M059J (cell line): ENCODE measurements around the gene CCDC187. TPM values are rescaled to one million over a fixed set of nuclear protein-coding genes. Genes with fewer than 3 reads are reported as not detected.
A peak's percentile ranks its signal among the peaks of the same experiment; 100 is the strongest.
"Not testable (repeated sequence)": the region's sequence is repeated elsewhere in the genome, so short reads cannot be mapped to it uniquely, and the experiment has no call there.

Source experiments
- DNase-seq: peaks from one replicate; pipeline ENCODE4 v3.0.0-alpha.2; 2012; ENCODE audit warnings: low read depth
- total RNA-seq: library from RNA; depleted of rRNA; stranded (reverse); fragments of >200 nt; shearing (Covaris generic); gene quantifications from 2 replicates; pipeline ENCODE4 v1.2.3, GENCODE V29; 2014

The CCDC187 gene
- total RNA-seq, 1 experiment from 2014 or later = not detected

DNA sequence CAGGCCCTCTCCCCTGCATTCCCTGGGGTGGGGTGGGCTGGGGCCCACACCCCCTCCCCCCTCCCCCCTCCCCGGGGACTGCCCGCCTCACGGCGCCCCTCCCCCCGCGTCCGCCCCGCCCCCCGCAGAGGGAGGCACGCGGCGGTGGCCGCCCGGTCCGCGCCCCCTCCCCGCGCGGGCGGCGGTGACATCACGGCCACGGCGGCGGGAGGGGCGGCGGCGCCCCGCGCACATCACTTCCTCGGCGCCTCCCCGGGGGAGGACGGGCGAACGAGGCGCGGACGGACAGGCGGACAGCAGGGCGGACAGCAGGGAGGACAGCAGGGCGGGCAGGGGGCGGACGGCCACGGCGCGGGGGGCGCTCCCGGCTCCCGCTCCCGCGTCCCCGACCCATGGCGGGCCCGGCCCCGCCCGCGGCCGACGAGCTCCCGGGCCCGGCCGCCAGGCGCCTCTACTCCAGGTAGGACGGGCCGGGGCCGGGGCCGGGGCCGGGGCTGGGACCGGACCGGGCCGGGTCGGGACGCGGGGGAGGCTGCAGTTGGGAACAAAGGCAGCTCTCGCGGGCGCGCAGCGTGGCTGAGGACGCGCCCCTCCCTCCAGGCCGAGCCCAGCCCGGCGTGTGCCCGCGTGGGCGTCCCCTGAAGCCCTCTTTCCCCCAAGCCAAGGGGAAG lies 23.5 kb upstream of the CCDC187 start, which contains the start of gene GPSM1:
GPSM1 (plus strand) TSS at position 236 of the 671 bp plus-strand sequence; CDS start at position 393, 157 bp downstream.
- DNase-seq = peak; percentile 38

GRCh38 chr9:136326761-136327303 lies 22.9 kb upstream of the CCDC187 start:
- no peak for DNase-seq

GRCh38 chr9:136326061-136326760 lies 22.3 kb upstream of the CCDC187 start:
- no peak for DNase-seq

- no peak for DNase-seq
These were observed 21.5 kb upstream of the CCDC187 start for GRCh38 chr9:136325358-136325757.

- DNase-seq = no peak
These were observed 20.8 kb upstream of the CCDC187 start for GRCh38 chr9:136324501-136325300.

- DNase-seq = no peak
These were observed 19.5 kb upstream of the CCDC187 start for GRCh38 chr9:136323371-136323789.

DNA sequence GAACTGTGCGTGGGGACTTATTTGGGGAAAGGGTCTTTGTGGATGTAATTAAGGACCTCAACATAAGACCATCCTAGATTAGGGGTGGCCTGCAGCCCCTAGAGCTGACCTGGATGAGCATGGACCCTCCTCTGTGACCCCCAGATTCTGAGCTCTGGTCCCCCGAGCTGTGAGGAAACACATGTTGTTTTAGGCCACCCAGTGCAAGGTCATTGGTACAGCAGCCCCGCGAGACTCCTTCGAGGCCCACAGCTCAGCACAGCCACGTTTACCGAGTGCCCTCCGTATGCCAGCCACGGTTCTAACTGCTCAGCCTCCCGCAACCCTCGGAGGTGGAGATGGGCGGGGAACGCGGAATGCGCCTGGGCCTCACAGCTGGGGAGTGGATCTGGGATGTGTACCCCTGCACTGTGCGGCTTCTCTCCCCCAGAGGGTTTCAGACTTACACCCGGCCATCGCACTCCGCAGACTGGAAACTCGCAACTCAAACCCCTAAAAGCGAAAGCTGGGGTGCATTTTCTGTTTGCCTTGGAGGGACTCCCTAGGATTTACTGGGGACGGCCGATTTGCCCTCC lies 18.9 kb upstream of the CCDC187 start:
- DNase-seq = no peak

DNA sequence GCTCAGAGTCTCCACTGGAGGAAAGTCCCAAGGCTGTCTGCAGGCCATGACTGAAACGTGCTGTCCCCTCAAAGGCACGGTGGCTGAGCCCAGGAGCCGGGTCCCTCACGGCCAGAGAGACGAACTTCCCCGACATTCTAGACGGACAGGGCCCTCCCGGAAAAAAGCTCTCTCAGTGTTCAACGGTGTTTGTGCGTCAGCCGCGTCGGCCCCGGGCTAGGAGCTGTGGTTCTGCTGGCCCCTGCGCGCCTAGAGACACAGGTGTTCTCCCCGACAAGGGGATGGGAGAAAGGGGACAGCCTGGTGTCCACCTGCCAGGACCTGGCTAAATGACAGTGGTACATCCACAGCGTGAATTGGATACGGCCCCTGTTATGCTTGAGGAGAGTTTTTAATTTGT lies 17.7 kb upstream of the CCDC187 start:
- DNase-seq = no peak

DNA sequence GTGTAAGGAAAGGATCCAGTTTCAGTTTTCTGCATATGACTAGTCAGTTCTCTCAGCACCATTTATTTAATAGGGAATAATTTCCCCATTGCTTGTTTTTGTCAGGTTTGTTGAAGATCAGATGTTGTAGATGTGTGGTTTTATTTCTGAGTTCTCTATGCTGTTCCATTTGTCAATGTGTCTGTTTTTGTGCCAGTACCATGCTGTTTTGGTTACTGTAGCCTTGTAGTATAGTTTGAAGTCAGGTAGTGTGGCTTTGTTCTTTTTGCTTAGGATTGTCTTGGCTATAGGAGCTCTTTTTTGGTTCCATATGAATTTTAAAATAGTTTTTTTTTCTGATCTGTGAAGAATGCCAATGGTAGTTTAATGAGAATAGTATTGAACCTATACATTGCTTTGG lies 17.1 kb upstream of the CCDC187 start:
- DNase-seq = not testable (repeated sequence)

DNA sequence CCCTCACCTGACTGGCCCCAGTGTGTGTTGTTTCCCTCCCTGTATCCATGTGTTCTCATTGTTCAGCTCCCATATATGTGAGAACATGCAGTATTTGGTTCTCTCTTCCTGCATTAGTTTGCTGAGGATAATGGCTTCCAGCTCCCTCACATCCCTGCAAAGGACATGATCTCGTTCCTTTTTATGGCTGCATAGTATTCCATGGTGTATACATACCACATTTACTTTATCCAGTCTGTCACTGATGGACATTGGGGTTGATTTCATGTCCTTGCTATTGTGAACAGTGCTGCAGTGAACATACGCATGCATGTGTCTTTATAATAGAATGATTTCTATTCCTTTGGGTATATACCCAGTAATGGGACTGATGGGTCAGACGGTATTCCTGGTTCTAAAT lies 16.1 kb upstream of the CCDC187 start:
- DNase-seq = not testable (repeated sequence)

DNA sequence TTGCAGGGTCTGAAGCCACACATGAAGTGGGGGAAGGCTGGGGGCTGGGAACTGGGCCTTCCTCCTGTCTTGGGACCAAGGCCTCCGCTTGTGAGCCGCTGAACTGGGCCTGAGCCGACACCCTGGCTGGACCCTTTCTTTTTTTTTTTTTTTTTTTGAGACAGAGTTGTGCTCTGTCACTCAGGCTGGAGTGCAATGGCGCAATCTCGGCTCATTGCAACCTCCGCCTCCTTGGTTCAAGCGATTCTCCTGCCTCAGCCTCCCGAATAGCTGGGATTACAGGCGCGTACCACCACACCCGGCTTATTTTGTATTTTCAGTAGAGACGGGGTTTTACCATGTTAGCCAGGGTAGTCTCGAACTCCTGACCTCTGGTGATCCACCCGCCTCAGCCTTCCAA lies 15.3 kb upstream of the CCDC187 start:
- not testable (repeated sequence) for DNase-seq

DNA sequence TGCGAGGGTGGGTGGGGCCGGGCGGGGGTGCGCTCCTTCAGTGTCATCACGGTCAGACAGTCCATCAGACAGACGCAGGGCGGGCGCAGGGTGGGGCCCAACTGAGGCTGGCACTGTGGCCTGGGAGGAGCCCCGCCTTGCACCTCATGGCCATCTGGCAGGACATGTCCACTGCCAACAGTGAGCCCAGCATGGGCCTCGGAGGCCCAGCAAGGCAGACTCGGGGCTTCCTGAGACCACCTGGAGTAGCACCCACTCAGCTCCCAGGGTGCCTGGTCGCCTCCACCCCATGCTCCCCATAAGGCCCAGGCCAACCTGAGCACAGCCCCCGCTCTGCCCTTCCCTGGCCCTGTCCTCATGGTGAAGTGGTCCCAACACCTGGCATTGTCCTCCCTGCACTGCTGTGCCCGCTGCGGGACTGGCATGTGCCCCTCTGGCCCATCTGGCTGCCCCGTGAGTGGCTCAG lies 14.9 kb upstream of the CCDC187 start:
- DNase-seq = no peak

DNA sequence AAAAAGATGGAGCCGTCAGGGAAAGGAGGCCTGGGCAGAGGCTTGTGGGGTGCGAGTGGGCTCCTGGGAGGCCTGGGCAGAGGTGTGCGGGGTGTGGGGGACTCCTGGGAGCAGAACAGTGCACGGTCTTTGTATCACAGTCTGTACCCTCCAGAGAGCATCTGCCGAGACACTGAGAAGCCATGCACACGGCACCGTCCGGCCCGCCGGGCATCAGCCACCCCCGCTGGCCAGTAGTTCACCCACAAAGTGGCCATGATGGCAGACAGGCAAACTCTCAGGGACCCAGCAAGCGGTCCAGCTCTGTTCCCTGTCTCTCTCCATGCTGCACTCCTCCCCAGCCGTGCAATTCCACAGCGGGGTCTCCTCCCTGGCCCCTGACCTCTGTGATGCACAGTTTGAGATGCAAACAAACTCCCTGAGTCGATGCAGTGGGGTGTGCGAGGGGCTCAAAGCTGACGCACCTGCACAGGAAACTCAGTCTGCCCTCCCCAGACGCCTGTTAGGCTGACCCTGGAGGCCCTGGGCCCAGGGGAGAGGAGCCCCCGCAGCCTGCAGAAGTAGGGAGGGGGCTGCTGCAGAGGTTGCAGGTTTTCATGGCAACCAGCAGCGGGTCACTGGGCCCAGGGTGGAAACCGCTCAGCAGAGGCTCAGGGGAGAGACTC lies 14.3 kb upstream of the CCDC187 start:
- DNase-seq = no peak

DNA sequence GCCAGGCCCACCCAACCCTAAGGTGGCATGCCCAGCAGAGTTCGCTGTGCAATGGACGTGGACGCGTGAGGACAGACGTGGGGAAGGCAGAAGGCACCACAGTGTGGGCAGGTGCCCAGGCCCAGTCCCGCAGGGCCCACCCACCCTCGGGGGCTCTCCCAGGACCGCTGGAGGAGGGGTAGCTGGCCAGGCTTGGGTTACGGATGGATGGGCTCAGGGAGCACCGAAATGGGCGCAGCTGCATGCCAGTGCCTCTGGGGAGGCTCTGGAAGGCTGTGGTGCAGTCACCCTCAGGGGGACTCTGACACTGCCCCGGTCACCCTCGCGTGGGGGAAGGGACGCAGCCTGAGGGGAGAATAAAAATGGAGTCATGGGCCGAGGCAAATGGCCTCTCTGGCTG lies 13.8 kb upstream of the CCDC187 start:
- DNase-seq = no peak

- no peak for DNase-seq
These were observed 13.2 kb upstream of the CCDC187 start for GRCh38 chr9:136316896-136317676.

DNA sequence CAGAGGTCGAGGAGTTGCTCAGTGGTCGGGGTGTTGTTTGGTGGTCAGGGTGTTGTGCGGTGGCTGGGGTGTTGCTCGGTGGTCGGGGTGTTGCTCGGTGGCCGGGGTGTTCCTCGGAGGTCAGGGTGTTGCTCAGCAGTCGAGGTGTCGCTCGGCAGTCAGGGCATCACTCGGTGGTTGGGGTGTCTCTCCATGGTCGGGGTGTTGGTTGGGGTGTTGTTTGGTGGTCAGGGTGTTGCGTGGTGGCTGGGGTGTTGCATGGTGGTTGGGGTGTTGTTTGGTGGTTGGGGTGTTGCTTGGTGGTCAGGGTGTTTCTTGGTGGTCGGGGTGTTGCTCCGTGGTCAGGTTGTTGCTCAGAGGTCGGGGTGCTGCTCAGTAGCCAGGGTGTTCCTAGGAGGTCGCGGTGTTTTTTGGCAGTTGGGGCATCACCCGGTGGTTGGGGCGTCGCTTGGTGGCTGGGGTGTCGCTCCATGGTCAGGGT lies 12.4 kb upstream of the CCDC187 start:
- no peak for DNase-seq

- no peak for DNase-seq
These were observed 11.1 kb upstream of the CCDC187 start for GRCh38 chr9:136314944-136315343.

GRCh38 chr9:136314056-136314416 lies 10.1 kb upstream of the CCDC187 start:
- DNase-seq = no peak

DNA sequence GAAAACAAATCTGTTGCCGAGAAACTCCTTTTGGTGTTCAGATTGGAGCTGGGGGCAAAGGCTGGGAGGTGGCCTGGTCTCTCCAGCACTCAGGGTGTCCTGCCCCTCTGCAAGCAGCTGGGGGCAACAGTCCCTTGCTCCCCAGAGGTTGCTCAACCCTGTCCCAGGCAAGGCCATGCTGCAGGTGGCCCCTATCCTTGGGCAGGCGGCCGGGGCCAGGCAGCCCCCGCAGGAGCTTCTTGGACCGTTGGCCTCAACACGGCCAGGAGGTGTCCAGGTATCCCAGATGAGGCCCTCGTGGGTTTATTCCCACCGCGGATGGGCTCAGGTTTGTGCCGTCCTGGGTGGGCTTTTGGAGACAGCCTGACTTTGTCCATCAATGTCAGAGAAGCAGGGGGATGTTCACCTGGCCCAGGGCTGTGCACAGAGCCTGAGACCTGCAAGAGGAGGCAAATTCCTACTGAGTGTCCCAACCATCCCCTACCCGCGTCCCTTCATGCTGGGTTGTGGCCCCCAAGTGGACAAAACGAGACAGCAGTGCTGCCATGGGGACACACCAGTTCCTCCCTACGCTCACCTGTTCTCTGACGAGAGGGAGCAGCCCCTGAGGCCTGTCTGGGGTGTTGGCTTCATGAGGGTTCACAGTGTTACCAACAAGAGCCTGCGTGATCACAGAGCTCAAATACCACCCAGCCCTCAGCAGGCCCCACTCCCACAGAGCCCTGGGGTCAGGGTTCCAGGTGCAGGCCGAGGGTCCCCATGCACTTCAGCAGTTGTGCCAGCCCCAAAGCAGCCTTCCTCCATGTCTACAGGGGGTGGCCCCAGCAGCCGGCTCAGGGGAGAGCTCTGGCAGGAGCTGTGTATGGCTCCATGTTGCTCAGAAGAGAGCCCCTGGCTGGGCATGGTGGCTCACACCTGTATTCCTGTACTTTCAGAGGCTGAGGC lies 9.5 kb upstream of the CCDC187 start:
- DNase-seq = no peak
